Loucy (cell line): ENCODE measurements around the gene CCDC167.

Experiments
- H2AFZ ChIP-seq: fragments of 200-600 bp; sonication (generic); 2 replicates; pipeline ENCODE4 v1.6.0; 2016; ENCODE audit warnings: antibody characterized with exemption, mild to moderate bottlenecking, low read length, moderate library complexity
- H3F3A ChIP-seq: fragments of 200-600 bp; 2 replicates; pipeline ENCODE4 v1.6.0; 2016; ENCODE audit warnings: antibody characterized with exemption, low read depth, mild to moderate bottlenecking
- H3K27me3 ChIP-seq: fragments of 200-600 bp; sonication (generic); 2 replicates; pipeline ENCODE4 v1.6.1; 2014; ENCODE audit warnings: low read length, mild to moderate bottlenecking; ENCODE audit not compliant: insufficient read depth, poor library complexity, severe bottlenecking
- H3K36me3 ChIP-seq: fragments of 200-600 bp; sonication (generic); 2 replicates; pipeline ENCODE4 v1.6.1; 2016; ENCODE audit warnings: low read length; ENCODE audit not compliant: insufficient read depth
- H3K4me1 ChIP-seq: fragments of 200-600 bp; sonication (generic); 2 replicates; pipeline ENCODE4 v1.5.1; 2014; ENCODE audit warnings: low read length, mild to moderate bottlenecking; ENCODE audit not compliant: insufficient read depth, poor library complexity, severe bottlenecking
- H3K4me2 ChIP-seq: fragments of 200-600 bp; sonication (generic); 2 replicates; pipeline ENCODE4 v1.6.0; 2014; ENCODE audit warnings: antibody characterized with exemption, low read length, low read depth, mild to moderate bottlenecking; ENCODE audit not compliant: poor library complexity, severe bottlenecking
- H3K4me3 ChIP-seq: fragments of 200-600 bp; sonication (generic); 2 replicates; pipeline ENCODE4 v1.5.1; 2014; ENCODE audit warnings: low read length, mild to moderate bottlenecking, mixed read lengths; ENCODE audit not compliant: poor library complexity, severe bottlenecking
- H3K79me2 ChIP-seq: fragments of 200-600 bp; sonication (generic); 2 replicates; pipeline ENCODE4 v1.6.1; 2014; ENCODE audit warnings: low read length; ENCODE audit not compliant: insufficient read depth
- H3K9ac ChIP-seq: fragments of 200-600 bp; sonication (generic); 2 replicates; pipeline ENCODE4 v1.6.0; 2014; ENCODE audit warnings: mild to moderate bottlenecking, low read depth, low read length, moderate library complexity; ENCODE audit not compliant: poor library complexity, severe bottlenecking
- H3K9me2 ChIP-seq: fragments of 200-600 bp; sonication (generic); replicated peaks from 2 replicates; pipeline ENCODE4 v1.6.1; 2016; ENCODE audit warnings: low read depth, low read length, mixed read lengths
- H3K9me3 ChIP-seq: fragments of 200-600 bp; sonication (generic); 2 replicates; pipeline ENCODE4 v1.6.1; 2014; ENCODE audit warnings: mild to moderate bottlenecking, antibody characterized with exemption, low read length, low read depth; ENCODE audit not compliant: insufficient read depth
- H4K20me1 ChIP-seq: fragments of 200-600 bp; sonication (generic); 2 replicates; pipeline ENCODE4 v1.6.0; 2014; ENCODE audit warnings: antibody characterized with exemption, low read length, mild to moderate bottlenecking; ENCODE audit not compliant: insufficient read depth, poor library complexity, severe bottlenecking
- EZH2phosphoT487 ChIP-seq: fragments of 200-600 bp; IDR thresholded peaks from 2 replicates; pipeline ENCODE4 v1.6.1; 2018; ENCODE audit warnings: antibody characterized with exemption, mild to moderate bottlenecking, moderate library complexity, borderline replicate concordance
- TF ChIP-seq, protein P1 (sequence below): fragments of 200-600 bp; sonication (generic); conservative IDR thresholded peaks from 2 replicates; pipeline ENCODE4 v1.5.1; 2014; ENCODE audit warnings: mild to moderate bottlenecking, antibody characterized with exemption, low read length

The CCDC167 gene

DNA sequence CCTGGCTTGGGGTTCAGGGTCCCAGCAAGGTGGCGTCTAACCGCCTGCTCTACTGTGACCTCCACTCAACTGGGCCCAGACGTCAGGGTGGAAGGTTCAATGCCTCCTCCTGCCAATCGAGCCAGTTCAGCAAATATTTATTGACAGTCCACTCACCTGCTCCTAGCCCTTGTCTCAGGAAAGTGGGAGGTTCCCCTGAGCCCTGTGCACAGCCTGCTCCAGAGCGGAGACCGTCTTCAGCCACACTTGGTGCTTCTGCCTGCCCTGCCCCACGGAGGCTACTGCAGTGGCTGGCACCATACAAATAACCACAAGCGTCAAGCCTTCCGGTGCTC is 6.1 kb downstream of the CCDC167 start:
- Histone ChIP-seq H3K4me3 (no peak overlapping the region), H2AFZ (no peak overlapping the region), H3K4me1 (peaks cover 36% of the 10 kb centered on the region), H3K9ac (no peak overlapping the region), H3K9me3 (no peaks in the 10 kb centered on the region), H3F3A (no peaks in the 10 kb centered on the region), H3K36me3 (no peaks in the 10 kb centered on the region), H3K27me3 (no peaks in the 10 kb centered on the region), H3K9me2 (no peaks in the 10 kb centered on the region), H4K20me1 (peaks cover 3% of the 10 kb centered on the region), H3K4me2 (no peak overlapping the region), H3K79me2 (peaks cover 28% of the 10 kb centered on the region)
- no peak for TF ChIP-seq EZH2phosphoT487
- TF ChIP-seq, protein P1, sequence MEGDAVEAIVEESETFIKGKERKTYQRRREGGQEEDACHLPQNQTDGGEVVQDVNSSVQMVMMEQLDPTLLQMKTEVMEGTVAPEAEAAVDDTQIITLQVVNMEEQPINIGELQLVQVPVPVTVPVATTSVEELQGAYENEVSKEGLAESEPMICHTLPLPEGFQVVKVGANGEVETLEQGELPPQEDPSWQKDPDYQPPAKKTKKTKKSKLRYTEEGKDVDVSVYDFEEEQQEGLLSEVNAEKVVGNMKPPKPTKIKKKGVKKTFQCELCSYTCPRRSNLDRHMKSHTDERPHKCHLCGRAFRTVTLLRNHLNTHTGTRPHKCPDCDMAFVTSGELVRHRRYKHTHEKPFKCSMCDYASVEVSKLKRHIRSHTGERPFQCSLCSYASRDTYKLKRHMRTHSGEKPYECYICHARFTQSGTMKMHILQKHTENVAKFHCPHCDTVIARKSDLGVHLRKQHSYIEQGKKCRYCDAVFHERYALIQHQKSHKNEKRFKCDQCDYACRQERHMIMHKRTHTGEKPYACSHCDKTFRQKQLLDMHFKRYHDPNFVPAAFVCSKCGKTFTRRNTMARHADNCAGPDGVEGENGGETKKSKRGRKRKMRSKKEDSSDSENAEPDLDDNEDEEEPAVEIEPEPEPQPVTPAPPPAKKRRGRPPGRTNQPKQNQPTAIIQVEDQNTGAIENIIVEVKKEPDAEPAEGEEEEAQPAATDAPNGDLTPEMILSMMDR, result no peak

GRCh38 chr6:37492991-37493660 is 6.6 kb downstream of the CCDC167 start:
- no peaks in the 10 kb centered on the region for H3F3A ChIP-seq
- no peak overlapping the region for H3K4me2 ChIP-seq
- H3K27me3 ChIP-seq, result no peaks in the 10 kb centered on the region
- peaks cover 32% of the 10 kb centered on the region for H3K4me1 ChIP-seq
- H3K9ac ChIP-seq, result no peak overlapping the region
- H3K79me2 ChIP-seq, result peaks cover 24% of the 10 kb centered on the region; the same call in 1 of the 2 replicates
- H2AFZ ChIP-seq, result no peak overlapping the region
- TF ChIP-seq, protein P1, result no peak
- no peak for TF ChIP-seq EZH2phosphoT487
- no peaks in the 10 kb centered on the region for H3K9me3 ChIP-seq
- H3K9me2 ChIP-seq, result no peaks in the 10 kb centered on the region
- H3K4me3 ChIP-seq, result no peak overlapping the region
- H3K36me3 ChIP-seq, result no peaks in the 10 kb centered on the region; the same call in 1 of the 2 replicates
- peaks cover 3% of the 10 kb centered on the region for H4K20me1 ChIP-seq

GRCh38 chr6:37492236-37492972 is 7.3 kb downstream of the CCDC167 start:
- Histone ChIP-seq H2AFZ (no peak overlapping the region), H3K4me3 (no peak overlapping the region), H3K9me2 (no peaks in the 10 kb centered on the region), H3F3A (no peaks in the 10 kb centered on the region), H3K9me3 (no peaks in the 10 kb centered on the region), H3K4me2 (no peak overlapping the region), H3K4me1 (peaks cover 27% of the 10 kb centered on the region), H3K36me3 (no peaks in the 10 kb centered on the region; the same call in 1 of the 2 replicates), H3K27me3 (no peaks in the 10 kb centered on the region), H4K20me1 (peaks cover 3% of the 10 kb centered on the region), H3K9ac (no peak overlapping the region), H3K79me2 (peaks cover 18% of the 10 kb centered on the region; the same call in 1 of the 2 replicates)
- TF ChIP-seq, protein P1, result no peak
- no peak for TF ChIP-seq EZH2phosphoT487
